GM12874 (cell line): Measurements from ENCODE around the gene CCT8.

Source experiments
- TF ChIP-seq, protein P1 (sequence below): IDR thresholded peaks from 2 replicates; pipeline ENCODE4 v1.5.1; 2011; ENCODE audit warnings: low read depth, mild to moderate bottlenecking, control low read depth, low read length, moderate library complexity; ENCODE audit not compliant: insufficient read depth

The CCT8 gene

DNA sequence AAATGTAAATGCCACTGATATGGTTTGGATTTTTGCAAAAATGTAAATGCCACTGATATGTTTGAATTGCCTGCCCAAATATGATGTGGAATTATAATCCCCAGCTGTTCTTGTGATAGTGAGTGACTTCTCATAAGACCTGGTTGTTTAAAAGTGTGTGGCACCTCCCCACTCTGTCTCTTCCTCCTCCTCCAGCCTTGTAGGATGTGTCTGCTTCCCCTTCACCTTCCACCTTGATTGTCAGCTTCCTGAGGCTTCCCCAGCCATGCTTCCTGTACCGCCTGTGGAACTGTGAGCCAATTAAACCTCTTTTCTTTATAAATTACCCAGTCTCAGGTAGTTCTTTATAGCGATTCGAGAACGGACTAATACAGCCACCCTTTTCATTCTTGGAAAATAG lies 1.3 kb upstream of the CCT8 start:
- TF ChIP-seq, protein P1, sequence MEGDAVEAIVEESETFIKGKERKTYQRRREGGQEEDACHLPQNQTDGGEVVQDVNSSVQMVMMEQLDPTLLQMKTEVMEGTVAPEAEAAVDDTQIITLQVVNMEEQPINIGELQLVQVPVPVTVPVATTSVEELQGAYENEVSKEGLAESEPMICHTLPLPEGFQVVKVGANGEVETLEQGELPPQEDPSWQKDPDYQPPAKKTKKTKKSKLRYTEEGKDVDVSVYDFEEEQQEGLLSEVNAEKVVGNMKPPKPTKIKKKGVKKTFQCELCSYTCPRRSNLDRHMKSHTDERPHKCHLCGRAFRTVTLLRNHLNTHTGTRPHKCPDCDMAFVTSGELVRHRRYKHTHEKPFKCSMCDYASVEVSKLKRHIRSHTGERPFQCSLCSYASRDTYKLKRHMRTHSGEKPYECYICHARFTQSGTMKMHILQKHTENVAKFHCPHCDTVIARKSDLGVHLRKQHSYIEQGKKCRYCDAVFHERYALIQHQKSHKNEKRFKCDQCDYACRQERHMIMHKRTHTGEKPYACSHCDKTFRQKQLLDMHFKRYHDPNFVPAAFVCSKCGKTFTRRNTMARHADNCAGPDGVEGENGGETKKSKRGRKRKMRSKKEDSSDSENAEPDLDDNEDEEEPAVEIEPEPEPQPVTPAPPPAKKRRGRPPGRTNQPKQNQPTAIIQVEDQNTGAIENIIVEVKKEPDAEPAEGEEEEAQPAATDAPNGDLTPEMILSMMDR: no peak

DNA sequence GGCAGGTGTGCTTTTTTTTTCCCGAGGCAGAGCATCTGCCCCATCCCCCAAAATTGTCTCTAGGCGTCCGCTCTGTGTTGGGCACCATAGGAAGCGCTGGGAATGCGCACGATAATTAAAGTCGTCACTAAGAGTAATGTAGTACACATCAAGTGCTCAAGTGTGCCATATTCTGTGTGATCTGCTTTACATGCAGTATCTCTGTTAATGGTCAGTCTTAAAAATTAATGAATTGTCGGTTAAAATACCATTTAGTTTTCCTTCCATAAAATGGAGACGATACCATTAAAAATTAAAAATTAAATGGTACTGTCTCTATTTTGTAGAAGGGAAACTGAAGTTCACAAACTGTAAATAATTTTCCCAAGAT lies 544 bp upstream of the CCT8 start:
- TF ChIP-seq, protein P1: no peak

DNA sequence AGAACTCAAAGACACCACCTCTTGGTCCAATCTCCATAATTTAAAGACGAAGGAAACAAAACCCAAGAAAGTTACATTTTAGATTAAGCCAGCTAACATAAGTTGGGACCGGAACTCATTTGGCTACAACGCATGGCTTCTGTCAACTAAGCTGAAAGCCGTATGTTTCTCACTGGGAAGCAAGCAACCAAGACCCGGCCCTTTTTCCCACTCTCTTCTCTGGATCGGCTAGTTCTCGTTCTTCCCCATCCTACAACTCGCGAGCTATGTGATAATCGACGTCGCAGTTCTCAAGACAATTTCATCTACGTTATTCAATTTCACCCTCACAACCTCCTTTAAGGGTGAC lies 601 bp downstream of the CCT8 start:
- TF ChIP-seq, protein P1: no peak

DNA sequence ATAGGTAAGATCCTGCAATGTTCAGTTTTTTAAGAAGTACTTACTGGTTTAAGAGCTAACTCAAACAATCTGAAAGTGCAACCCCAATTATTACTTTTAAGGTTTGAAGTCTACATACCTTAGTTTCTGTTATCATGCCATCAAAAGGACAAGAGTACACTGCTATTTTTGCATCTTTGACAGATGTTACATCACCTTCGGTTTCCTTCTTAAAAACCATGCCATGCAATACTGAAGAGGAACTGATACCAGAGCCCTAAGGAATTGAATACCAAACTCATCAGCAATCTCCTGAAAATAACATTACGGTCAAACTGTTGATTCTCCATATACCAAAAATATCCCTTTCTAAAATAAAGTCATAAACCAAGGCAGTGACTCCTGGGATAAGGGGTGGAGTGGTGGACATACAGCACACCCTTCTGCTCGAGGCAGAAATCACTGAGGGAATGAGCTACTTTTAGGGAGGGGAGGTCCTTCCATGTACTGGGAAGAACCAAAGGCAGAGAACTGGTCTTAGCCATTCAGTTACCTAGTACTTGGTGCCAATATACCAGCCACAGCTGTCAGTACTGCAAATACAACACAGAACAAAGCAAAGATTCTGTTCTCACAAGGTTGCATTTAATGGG lies 8.5 kb downstream of the CCT8 start:
- TF ChIP-seq, protein P1: no peak

DNA sequence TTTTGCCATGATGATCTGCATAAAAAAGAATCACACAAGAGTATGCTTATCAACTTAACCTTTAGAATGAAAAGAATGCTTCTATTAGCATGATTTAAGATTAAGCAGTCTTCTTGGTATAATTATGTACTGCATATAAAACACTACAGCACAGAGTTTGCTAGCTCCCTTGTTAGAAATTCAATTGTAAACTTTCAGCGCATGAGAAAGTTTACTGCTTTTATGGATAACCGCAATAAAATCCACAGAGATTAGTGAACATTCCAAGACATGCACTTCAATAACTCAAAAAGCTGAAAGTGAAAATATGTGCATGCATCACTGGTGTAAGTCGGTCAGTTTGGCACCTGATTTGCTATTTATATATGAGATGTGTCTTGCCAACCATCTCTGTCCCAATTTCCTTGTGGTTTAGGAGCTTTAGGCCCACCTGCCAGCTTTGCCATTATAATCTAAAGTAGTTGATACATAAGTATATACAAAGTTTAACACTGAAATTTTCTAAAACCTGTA lies 16.9 kb downstream of the CCT8 start:
- TF ChIP-seq, protein P1: no peak

DNA sequence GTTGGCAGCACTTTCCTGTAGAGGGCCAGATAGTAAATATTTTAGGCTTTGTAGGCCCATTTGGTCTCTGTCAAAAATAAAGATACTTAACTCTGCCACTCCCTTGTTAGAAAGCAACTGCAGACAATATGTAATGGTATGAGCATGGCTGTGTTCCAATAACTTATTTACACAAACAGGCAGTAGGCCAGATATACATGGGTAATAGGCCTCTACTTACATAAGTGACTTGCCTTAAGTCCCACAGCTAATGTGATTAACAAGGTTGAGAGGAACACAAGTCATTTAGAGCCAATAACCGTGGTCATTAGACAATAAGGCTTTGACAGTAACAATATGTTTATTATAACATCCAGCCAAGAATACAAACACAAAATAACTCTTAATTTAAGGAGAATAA lies 17.4 kb downstream of the CCT8 start:
- TF ChIP-seq, protein P1: no peak

DNA sequence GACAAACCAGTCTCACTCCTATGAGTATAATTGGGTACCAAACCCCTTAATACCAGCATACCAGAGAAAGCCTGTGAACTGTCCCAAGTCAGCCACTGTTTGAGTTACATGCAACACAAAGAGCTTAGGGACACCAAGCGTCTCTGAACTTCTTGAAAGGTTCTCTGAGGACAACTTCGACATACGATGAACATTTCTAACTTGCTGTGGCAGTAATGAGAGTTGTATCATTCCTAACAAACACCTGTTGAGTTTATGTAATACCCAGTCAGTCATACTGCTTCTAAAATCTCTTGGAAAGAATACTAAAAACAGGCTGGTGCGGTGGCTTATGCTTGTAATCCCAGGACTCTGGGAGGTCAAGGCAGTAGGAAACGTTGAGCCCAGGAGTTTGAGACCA lies 18.4 kb downstream of the CCT8 start:
- TF ChIP-seq, protein P1: no peak

DNA sequence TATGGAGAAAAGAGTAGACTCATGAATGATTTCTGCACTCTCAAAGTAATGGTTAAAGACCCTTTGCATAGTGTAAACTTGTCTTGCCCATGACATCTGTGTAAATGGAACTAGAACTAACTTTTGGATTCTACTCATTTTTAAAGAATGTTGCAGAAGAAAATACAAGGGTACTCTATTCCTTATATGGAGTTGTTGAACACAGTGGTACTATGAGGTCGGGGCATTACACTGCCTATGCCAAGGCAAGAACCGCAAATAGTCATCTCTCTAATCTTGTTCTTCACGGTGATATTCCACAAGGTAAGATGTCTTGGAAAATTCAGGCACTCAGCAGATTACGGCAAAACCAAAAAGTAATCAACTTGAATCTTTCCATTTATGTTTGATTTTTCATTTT lies 19.8 kb downstream of the CCT8 start:
- TF ChIP-seq, protein P1: no peak
